Activated CD4-positive, alpha-beta T cell treated with anti-CD3 and anti-CD28 coated beads, Interleukin-2, amount 50 U/mL, for 16 hours (primary cell): ENCODE measurements around the gene IGF2R.

Source experiments
- DNase-seq: peaks from one replicate; pipeline ENCODE4 v3.0.0-alpha.2; 2020

IGF2R gene

DNA sequence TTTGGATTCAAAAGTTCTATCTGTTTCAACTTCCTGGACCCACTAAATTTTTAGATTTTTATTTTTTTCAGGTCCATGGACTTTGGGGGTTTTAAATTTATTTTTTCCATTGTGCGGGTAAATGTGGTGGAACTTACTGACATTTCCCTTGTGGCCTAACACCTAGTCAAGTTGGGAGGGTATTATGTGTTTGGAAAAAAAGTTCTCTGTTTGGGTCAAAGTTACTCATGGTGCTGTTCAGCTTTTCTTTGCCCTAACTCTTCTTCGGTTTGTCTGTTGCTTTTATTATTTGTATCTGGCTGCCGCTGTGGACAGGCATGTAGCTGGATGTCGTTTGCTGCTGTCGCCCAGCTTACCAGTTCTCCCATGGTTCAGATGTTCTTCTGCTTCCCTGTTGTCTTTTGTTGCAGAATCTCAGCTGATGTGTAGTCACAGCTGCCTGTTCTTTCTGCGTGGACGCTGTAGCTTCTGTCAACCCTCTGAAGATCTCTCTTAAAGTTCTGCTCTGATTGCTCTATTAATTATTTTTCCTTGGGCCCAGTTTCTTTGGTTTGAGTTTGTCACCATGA, 7.9 kb downstream of the IGF2R start:
- peak; percentile 62 for DNase-seq

DNA sequence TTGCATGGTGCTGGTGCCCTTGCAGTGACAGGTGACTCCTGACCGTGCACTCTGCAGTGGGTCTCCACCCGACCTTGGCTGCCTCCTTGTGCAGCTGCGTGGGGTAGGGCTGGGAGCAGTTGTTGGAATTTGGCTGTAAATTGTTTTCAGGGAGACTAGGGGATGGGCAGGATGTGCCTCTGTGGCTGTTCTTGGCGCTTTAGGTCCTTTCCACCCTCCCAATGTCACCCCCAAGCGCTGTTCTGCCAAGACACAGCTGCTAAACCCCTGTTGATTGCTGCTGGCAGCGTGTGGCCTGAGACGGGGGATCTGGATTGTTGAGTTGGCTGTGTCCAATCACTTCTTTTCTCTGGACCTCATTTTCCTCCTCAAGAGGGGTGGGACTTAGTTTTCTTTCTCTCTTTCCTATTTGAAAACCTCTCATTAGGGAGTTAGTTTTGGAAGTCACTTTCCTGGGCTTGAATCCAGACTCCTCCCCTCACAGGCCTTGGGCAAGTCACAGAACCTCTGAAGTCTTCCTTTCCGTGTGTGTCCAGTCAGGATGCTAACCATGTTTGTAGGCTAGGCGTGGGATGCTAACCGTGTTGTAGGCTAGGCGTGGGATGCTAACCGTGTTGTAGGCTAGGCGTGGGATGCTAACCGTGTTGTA, 8.5 kb downstream of the IGF2R start:
- DNase-seq = no peak

DNA sequence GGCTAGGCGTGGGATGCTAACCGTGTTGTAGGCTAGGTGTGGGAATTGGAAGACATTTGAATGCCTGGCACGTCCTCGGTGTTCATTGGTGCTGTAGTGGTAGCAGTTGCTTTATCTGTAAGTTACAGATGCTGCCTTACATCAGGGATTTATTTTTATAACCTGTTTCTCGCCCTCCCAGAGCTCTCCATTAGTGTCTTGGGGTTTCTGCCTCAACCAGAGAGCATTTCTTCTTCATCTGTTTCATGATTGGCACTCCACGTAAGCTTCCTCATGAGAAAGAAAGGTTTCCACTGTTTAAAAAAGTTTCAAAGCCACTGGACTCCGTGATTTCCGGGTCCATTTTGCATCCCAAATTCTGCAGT, 9.0 kb downstream of the IGF2R start:
- DNase-seq = no peak

DNA sequence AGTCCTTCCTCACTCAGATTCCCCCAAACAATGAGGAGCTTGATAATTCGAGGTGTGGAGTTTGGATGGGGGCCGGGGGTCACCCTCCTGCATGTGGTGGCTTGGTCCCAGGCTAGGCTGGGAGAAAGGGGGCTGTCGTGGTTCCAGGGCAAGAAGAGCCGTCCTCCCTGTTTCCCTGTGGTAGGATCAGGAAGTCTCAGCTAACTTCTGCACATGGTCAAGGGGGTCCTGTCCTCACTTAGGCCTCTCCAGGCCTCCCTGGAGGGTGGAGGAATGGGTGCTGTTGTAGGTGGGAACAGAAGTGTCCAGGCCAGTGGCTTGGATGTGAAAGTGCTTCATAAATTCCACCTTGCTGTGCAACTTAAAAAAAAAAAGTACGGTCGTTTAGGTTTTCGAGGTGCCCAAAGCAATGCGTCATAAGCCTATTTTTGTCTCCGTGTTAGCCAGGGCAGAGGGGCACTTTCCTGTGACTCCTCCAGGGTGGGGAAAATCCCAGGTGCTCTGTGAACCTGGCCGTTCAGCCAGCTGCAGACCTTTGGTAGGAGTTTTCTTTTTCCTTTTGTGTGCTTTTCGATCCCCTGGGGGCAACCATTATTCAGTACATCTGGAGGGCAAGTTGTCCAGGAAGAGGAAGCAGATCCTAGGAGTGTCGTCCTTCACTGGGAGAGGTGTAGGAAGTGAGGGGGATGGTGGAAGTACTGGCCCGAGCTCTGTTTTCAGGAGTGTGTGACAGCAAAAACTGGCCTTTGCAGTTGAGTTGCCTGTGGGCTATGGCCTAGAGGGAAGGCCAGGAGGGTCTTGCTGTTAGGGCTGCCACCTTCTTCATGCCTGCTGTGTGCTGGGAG, 9.6 kb downstream of the IGF2R start:
- peak; percentile 68 for DNase-seq

GRCh38 chr6:159979136-159979874, 10.4 kb downstream of the IGF2R start:
- peak; percentile 87 for DNase-seq

- DNase-seq = no peak
These were observed 11.6 kb downstream of the IGF2R start for GRCh38 chr6:159980474-159980873.

DNA sequence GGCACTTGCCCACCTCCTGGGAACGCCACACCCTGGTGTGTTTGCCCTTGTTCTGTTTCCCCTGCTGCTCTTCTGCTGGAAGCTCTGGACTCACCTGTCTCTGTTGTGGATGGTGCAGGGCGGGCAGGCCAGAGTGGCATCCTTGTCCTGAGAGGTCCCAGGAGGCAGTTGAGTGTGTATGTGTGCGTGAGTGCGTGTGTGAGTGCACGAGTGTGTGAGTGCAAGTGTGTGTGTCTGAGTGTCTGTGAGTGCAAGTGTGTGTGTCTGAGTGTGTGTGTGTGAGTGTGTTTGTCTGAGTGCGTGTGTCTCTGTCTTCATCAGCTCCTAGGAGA, 12.2 kb downstream of the IGF2R start:
- DNase-seq = no peak

GRCh38 chr6:159981403-159982245, 12.7 kb downstream of the IGF2R start:
- peak; percentile 76 for DNase-seq

- peak; percentile 64 for DNase-seq
These were observed 14.0 kb downstream of the IGF2R start for GRCh38 chr6:159982731-159983506.

DNA sequence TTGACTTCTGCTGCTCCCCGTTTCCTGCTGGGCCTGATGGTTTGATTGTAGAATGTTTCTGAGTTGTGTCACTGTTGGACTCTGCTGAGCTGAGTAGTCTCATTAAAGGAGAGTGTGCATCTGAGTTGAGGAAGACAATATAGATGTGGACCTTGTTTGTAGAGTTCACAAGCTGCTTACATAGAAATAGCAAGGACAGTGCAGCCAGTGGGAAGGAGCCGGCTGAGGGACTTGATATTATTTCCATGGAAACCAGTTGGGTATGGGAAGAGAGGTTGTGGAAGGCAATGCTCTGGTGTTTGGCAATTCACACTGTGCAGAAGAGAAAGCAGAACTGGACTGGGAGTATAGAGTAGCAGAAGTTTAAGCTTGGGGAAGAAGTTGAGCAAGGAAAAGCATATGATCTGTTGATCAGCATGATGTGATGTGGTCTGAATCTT, 14.8 kb downstream of the IGF2R start:
- DNase-seq = no peak

DNA sequence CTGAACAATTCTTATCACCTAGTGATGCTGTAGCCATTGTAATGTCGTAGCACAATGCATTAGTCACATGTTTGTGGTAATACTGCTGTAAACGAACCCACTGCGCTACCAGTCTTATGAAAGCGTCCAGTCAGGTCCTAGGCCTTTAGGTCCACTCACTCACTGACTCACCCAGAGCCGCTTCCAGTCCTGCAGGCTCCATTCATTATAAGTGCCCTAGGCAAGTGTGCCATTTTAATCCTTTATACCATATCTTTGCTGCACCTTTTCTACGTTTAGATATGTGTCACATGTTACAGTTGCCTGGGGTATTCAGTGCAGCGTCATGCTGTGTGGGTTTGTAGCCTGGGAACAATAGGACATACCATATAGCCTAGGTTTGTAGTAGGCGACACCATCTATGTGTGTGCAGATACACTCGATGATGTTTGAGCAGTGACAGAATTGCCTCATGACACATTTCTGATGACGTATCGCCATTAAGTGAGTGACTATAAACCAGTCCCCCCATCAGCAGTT, 15.4 kb downstream of the IGF2R start:
- DNase-seq = no peak

DNA sequence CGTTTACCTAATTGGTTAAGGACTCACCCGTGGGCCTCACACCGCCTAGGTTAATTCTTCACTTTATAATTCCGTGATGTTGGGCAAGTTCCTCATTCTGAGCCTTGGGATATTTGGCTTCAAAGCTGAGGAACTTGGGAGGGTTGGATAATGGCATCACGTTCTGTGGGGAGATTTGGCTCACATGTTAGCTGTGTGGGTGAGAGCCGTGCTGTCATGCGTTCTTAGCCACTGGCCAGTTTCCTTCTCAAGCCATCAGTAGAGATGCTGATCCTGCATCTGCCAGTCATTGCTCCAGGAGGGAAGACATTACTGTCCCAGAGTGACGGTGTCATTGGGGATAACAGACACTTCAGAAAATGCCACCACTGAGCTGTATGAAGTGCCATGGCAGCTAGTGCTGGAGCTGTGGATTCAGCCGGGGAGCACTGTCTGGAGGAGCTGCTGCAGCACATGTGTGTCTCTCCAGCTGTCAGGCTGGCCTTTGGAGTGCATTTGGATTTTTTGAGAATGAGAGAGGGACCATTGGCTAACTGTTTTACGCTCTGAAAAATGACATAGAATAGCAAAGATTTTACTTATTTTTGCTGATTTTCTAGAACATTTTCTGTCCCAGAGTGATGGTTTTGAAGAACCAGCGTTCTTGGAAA, 16.5 kb downstream of the IGF2R start:
- DNase-seq = no peak

GRCh38 chr6:159988983-159989454, 20.1 kb downstream of the IGF2R start:
- DNase-seq = peak; percentile 57

DNA sequence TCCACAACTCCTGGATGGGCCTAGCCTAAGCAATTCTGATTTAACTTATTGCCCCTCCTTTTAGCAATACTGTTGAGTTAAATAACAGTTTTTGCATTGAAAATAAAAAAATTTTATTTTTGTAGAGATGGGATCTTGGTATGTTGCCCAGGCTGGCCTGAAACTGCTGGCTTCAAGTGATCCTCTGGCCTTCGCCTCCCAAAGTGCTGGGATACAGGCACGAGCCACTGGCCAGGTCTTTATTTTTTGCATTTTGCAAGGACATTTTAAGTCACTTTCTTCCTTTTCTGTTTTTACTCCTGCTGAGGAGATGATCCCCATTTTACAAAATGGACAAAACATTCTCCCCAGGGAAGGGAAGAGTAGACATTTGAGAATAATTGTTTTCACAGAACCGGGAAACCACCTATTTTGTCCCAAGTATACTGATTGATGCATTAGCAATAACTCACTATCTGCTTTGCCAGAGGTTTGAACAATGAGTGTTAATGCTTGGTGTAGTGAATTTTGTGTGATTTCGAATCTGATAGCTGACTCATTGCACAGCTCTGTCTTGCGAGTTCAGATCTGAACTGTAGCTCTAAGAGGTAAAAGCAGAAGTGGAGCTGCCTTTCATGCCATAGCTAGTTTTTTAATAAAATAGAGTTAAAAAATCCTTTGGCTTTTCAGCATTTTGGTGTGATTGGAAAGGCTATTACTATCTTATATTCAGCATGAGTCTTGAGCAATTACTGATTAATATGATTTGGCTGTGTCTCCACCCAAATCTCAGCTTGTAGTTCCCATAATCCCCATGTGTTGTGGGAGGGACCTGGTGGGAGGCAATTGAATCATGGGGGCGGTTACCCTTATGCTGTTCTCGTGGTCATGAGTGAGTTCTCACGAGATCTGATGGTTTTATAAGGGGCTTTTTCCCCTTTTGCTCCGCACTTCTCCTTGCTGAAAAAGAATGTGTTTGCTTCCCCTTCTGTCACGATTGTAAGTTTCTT, 20.9 kb downstream of the IGF2R start:
- peak; percentile 68 for DNase-seq

GRCh38 chr6:159992366-159992765, 23.5 kb downstream of the IGF2R start:
- no peak for DNase-seq

DNA sequence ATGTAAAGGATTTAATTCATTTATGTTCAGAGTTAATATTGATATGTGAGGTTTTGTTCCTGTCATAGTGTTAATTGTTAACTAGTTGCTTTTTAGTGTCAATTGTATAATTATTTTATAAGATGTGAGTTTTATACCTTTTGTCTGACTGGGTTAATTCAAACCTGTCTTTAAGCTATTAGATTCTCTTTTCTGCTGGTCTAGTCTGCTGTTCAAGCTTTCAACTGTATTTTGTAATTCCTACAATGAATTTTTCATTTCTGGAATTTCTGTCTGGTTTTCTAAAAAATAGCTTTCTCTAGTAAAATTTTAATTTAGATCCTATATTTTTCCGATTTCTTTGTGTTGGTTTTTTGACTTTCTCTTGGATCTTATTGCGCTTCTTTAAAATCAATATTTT, 26.5 kb downstream of the IGF2R start:
- DNase-seq = no peak

DNA sequence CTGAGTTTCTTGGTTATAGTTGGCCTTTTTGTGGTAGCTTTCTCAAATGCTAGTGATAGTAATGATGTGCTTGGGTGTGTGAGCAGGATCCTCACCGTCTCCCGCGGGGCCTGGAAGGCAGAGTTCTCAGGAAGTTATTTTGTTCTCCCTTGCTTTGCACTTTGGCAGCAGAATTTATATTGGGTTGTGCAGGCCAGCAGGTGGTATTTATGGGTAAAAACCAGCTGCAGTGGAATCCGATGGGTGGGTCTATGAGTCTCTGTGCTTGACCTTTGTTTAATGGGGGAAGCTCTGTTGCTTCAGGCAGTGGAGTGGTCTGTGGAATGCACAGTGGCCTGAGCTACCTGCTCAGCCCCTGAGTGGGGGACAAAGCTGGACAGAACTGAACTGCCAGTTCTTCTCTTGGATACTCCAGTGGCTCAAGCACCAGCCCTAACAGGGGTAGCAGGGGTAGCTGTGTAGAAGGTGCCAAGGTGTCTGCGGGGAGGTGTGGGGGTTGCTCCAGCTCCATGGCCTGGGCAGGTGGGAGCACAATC, 27.3 kb downstream of the IGF2R start:
- DNase-seq = no peak

GRCh38 chr6:159996626-159997497, 28.0 kb downstream of the IGF2R start:
- DNase-seq = no peak
